GM21723 (cell line): ENCODE data around the gene FOXM1.

Source experiments
- ATAC-seq: cut with Tn5 transposase; IDR thresholded peaks from one replicate; pipeline ENCODE4 v1.9.1; 2021; ENCODE audit warnings: mild to moderate bottlenecking, moderate library complexity; ENCODE audit not compliant: unreplicated experiment

Gene FOXM1

GRCh38 chr12:2877047-2877952, at the start of gene FOXM1, which contains the start of gene RHNO1:
FOXM1 (minus strand) TSS chr12:2877174; CDS start chr12:2874478, 2,696 bp downstream.
RHNO1 (plus strand) TSS chr12:2877223; CDS start chr12:2885367, 8,144 bp downstream.
- ATAC-seq, result peak; percentile 75

GRCh38 chr12:2925322-2925995, 48.5 kb upstream of the FOXM1 start:
- no peak for ATAC-seq

GRCh38 chr12:2924019-2924418, 47.0 kb upstream of the FOXM1 start:
- no peak for ATAC-seq

DNA sequence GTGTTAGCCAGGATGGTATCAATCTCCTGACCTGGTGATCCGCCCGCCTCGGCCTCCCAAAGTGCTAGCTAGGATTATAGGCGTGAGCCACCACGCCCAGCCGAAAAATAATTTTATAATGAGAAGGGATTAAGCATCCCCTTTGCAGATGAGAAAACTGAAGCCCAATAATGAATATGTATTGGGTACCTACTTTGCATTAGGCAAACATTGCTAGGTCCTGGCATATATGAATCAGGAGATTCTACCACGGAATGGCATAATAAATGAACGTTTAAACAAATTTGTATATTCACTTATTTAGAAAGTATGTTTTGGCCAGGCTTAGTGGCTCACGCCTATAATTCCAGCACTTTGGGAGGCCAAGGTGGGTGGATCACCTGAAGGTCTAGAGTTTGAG, 46.1 kb upstream of the FOXM1 start:
- ATAC-seq, result no peak

GRCh38 chr12:2922329-2922728, 45.4 kb upstream of the FOXM1 start:
- no peak for ATAC-seq

GRCh38 chr12:2919249-2919648, 42.3 kb upstream of the FOXM1 start:
- no peak for ATAC-seq

DNA sequence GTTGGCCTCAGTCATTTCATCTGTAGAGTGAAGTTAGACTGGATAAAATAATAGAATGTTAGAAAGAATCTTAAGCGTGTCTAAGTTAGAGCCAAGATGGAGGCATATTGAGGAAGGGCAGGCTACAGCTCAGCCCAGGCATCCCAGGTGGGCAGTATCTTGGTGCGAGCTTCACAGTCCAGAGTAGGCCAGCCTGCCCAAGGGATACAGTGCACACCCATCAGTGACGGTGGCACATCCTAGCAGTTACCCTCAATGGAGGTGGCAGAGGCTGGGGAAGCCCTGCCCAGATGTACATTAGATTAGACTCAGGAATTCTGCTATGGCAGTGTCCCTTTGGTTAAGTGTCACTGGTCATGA, 35.2 kb upstream of the FOXM1 start:
- no peak for ATAC-seq

- no peak for ATAC-seq
Measured at GRCh38 chr12:2904260-2904659, 27.3 kb upstream of the FOXM1 start.

DNA sequence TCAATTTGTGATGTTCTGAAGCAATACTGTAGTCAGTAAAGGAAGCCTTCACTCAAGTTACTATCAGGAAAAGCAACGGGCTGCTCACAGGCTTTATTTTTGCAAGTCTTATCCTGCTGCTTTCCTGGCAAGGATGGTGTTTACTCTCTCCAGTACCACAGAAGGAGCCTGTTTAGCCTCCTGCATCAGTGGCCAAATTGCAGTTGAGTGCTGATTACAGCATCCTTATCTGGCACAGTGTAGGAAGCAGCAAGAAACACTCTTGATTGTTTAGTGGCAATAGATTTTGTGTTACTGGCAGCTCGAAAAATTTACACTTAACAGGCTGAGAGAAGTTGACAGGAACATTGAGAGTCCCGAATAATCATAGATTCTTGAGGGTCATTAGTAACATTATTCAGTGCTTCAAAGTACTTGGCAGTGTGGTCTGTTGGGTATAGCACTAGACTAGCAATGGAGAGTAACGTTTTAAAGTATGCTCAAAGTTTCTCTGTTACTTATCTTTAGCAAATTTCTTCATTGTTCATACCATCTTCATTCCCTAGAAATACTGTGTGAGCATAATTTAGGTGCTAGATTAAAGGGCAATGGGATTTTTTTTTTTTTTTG, 25.4 kb upstream of the FOXM1 start:
- no peak for ATAC-seq

DNA sequence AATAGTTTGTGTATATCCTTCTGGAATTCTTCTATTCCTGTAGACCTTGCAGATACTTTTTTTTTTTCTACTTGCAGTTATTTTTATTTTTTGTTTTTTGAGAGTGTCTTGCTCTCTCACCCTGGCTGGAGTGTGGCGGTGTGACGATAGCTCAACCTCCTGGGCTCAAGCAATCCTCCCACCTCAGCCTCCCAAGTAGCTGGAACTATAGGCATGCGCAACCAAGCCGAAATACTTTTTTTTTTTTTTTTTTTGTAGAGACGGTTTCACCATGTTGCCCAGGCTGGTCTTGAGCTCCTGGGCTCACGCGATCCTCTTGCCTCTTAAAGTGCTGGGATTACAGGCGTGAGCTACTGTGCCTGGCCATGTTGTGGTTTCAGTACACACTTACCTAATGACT, 23.7 kb upstream of the FOXM1 start:
- no peak for ATAC-seq

- ATAC-seq, result no peak
Measured at GRCh38 chr12:2897418-2897817, 20.4 kb upstream of the FOXM1 start.

DNA sequence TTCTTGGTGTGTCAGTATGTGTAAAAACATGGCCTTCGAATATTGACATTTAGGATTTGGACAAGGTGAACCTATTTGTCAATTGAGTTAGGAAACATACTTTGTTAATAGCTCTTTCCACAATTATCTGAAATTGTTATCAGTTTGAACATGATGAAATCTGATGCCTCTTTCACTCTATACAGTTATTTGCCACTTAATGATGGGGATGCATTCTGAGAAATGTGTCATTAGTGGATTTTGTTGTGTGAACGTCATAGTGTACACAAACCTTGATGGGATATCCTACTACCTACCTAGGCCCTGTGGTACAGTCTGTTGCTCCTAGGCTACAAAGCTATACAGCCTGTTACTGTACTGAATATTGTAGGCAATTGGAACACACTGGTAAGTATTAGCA, 18.5 kb upstream of the FOXM1 start:
- no peak for ATAC-seq

- ATAC-seq, result no peak
Measured at GRCh38 chr12:2895051-2895451, 18.1 kb upstream of the FOXM1 start.

GRCh38 chr12:2893007-2893406, 16.0 kb upstream of the FOXM1 start:
- no peak for ATAC-seq

DNA sequence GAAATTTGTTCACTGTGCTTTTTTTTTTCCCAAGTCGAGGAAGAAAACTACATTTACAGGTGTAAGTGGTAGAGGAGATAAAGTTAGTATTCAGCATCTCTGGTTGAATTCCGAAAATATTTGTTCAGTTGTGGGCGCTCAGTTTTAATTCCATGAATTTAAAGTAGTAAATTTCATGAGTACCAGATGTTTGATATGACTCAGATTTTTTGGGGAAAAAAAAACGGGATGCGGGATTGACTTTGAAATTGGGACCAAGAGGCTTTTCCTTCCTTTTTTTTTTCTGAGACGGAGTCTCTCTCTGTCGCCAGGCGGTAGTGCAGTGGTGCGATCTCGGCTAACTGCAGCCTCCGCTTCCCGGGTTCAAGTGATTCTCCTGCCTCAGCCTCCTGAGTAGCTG, 15.3 kb upstream of the FOXM1 start:
- ATAC-seq, result no peak

DNA sequence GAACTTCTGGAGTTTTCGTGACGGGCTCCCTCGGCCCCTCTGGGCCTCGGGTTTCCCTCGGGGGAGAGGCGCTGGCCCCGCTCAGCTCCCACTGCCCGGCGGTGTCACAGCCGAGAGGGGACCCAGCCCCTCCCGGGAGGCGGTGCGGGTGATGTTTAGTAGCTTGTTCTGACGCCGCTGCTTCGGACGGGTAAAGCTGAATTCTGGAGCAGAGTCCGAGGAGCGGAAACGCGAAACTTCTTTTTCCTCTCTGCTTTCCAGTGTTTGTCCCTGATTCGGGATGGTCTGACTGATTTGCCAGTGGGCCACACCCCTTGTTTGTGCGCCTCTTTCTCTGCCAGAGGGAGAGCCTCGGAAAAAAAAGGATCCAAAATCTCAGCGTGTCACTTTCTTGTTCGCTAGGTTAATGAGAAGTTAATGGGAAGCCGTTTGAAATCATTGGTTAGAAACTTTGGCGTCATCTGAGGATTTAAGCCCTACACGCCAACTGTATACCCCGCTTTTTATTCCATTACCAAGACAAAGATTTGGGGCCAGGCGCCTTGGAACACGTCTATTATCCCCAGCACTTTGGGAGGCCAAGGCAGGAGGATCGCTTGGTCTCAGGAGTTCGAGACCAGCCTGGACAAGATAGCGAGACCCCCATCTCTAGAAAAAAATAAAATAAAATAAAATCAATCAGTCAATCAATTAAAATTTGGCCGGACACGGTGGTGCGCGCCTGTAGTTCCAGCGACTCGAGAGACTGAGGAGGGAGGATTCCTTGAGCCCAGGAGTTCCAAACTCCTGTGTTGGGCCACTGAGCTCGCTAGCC, 14.5 kb upstream of the FOXM1 start:
- peak; percentile 17 for ATAC-seq

DNA sequence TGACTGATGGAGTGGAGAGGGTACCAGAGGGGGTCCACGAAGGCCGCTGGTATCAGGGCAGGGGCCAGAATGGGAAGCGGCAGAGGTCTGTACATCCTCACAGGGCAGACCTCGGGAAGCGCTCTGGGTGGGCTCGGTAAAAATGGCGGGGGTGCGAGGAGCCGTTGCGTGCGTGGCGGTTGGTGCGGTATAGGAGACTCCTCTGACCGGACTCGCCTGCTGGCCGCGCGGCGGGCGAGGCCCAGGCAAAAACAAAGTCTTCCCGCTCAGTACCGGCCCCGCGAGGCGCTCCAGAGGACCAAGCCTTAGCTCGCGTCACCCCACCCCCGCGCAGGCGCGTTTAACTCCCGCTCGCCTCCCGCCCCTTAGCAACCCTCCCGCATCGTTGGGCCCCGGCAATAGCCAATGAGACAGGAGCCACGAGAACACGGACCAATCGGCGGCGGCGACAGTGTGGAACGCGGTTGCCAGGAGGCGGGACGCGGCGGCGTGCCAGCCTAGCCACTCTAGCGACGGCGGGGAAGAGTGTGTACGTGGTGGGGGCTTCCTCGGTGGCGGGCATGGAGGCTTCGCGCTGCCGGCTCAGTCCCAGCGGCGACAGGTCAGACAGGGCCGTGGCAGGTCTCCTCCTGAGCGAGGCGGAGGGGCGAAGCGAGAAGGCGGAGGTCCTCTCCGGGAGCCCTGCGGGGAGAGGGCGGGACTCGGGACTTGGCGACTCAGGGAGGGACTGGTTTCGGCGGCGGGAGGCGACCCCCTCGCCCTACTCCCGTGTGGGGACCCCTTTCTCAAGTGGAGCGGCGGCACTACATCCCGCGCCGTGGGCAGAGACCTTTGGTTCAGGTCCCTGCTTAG, 13.6 kb upstream of the FOXM1 start, which contains the start of gene TULP3:
Gene TULP3, plus strand, starts transcription at position 504 of the 852 bp plus-strand sequence. Its CDS starts 57 bp downstream, at position 561.
- peak; percentile 96 for ATAC-seq

GRCh38 chr12:2890001-2890387, 13.0 kb upstream of the FOXM1 start:
- ATAC-seq, result no peak

GRCh38 chr12:2886768-2887450, 9.9 kb upstream of the FOXM1 start:
- no peak for ATAC-seq
